SK-N-MC (cell line): ENCODE measurements around the gene PTPRM.

Source experiments
- EZH2 ChIP-seq: fragments of 200-600 bp; sonication (generic); IDR thresholded peaks from one replicate; pipeline ENCODE4 v1.6.1; 2017; ENCODE audit warnings: antibody characterized with exemption
- FOXP2 ChIP-seq: optimal IDR thresholded peaks from 2 replicates; pipeline ENCODE3; 2011; ENCODE audit warnings: mild to moderate bottlenecking, moderate library complexity; ENCODE audit not compliant: insufficient read depth; ENCODE audit errors: extremely low read length, control extremely low read depth
- POLR2AphosphoS5 ChIP-seq: IDR thresholded peaks from 2 replicates; pipeline ENCODE4 v1.6.1; 2012; ENCODE audit warnings: mild to moderate bottlenecking, low read depth, low read length, borderline replicate concordance

GRCh38 chr18:8231316-8231715, 664.2 kb downstream of the PTPRM start:
- no peak for TF ChIP-seq POLR2AphosphoS5
- no peak for TF ChIP-seq EZH2
- no peak for TF ChIP-seq FOXP2
